ENCODE measurements around the gene ARHGDIA. TPM values are rescaled to one million over a fixed set of nuclear protein-coding genes. Genes with fewer than 3 reads are reported as not detected.

Gene ARHGDIA
- total RNA-seq, 1 donor from 2014 or later, result 161 TPM

DNA sequence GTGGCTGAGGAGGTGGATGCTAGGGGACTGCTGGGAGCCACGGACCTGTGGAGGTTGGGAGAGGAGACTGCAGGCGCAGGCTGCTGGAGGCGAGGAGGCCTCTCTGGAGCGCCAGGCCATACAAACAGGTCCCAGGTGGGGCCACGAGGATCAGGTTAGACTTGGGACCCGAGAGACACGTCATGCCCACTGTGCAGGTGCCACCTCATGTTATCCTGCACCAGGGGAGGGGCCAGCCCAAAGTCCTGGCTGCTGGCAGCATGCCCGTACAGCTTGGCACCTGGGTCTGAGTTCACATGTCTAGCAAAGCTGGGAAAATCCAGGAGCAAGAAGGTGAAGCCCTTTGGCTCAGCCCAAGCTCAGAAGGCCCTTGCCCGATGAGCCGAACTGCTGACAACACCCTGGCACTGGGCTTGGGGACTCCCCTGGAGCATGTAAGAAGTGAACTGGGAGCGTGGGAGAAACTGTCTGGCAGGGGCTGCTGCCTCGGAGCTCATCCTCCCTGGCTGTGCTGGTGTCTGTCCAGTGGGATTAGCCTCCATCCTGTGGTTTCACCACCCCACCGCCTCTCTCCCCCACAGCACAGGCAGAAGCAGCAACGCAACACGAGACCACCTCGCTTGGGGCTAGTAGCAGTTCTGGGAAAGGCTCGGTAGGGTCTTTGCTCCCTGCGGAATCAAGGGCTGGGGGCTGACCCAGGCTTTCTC is 5.3 kb downstream of the ARHGDIA start:
- no peak for DNase-seq (ENCODE audit: low read depth)

DNA sequence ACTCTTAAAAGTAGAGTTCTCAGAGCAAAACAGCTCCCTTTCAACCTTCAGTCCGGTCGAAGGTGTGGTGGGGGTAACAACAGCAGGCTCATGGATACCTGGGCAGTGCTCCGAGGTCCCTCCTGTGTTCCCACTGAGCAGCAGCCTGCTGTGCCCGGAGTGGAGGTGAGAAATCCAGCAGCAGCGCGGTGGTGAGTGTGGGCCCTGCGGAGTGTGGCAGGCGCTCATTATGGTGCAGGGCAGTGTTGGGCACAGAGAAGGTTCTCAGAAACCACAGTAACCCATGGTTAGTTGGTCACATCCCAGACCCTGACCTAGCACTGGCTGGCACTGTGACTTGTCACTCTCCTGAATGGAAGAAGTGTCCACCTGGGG is 5.8 kb downstream of the ARHGDIA start:
- no peak for DNase-seq (ENCODE audit: low read depth)

DNA sequence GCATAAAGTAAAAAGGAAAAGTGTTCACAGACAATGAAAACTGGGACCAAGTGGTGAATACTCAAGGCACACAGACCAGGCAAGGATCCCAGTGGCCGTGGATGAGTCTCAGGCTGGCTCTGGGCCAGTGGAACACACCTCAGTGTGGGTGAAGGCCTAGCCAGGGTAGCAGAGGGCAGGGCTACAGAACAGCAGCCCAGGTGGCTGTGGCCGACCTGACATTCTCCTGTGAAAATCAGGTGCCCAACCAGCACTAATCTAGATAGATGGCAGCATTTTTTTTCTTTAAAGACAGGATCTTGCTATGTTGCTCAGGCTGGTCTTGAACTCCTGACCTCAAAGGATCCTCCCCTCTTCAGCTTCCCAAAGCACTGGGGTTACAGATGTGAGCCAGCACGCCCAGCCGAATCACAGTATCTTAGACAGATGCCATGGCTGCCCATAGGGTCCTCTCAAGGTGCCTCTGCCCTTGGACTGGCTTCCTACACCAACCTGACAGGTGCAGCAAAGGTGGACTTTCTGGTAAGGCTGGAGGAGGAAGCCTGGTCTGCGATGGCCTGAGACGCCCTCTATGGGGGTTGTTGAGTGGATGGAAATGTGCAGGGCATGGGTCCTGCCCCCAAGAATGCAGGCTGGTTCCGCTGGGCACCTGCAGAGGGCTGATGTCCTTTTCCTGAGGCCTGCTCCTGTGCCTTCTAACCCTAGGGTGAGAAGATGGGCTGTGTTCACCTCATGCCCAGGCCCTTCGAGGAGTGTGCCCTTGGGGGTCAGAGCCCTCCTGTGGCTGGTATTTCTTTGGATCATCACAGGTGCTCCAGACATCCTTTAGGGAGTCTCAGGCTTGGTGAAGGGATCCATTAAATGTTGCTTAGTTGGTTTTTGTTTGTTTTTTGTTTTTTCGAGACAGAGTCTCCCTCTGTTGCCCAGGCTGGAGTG is 7.0 kb downstream of the ARHGDIA start:
- DNase-seq (ENCODE audit: low read depth), result no peak

DNA sequence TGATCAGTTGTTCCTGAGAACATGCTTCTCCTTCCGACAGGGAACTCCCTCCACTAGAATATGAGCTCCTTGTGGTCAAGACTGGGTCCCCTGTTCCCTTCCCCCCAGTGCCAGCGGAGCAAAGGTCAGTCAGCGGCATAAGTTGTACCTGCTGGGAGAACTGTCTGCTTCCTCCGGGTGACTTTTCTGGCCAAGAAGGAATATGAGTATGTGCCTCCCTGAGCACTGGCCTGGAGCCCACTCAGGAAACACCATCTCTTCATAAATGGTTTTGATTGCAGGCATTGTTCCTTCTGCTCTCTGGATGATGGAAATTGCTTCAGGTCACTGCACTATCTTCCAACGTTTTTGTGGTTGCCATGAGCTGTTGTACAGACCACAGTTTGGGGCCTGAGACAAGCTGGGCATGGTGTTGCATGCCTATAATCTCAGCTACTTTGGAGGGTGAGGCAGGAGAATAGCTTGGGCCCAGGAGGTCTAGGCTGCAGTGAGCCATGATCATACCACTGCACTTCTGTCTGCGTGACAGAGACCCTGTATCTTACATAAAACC is 7.9 kb downstream of the ARHGDIA start:
- no peak for DNase-seq (ENCODE audit: low read depth)

DNA sequence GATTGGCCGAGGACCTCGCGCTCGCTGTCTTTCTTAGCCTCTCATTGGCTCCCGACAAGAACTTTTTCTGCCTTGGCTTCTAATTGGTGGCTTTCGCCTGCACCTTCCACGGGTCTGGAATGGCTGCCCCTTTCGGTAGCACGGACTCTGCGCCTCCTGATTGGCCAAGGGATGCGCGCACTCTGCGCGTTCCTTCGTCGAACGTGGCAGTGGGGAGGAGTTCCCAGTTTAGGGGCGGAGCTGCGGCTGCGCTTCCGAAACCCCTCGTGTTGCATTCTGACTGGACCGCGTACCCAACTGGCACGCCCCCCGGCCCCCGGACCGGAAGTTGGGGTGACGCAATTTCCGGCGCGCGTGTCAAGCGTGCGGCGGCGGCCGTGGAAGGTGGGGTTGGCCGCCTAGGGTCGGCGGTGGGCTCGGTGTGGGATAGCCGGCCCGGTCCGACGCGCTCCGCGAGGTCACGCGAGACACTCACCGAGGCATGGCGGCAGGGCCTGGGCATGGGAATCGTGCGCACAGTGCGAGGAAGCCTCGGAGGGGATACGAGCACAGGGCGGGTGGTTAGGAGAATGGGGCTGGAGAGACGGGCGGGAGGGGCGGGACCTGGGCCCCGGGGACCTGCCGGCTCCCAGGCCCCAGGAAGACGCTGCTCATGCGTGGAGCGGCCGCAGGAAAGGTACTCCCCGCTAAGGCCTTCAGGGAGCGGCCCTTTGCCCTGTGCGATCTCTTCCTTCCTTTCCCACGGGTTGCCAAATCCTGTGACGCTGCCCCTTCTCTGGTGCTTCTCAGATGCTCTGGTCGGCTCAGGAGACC is 10.2 kb downstream of the ARHGDIA start:
- peak; percentile 100 for DNase-seq (ENCODE audit: low read depth)

DNA sequence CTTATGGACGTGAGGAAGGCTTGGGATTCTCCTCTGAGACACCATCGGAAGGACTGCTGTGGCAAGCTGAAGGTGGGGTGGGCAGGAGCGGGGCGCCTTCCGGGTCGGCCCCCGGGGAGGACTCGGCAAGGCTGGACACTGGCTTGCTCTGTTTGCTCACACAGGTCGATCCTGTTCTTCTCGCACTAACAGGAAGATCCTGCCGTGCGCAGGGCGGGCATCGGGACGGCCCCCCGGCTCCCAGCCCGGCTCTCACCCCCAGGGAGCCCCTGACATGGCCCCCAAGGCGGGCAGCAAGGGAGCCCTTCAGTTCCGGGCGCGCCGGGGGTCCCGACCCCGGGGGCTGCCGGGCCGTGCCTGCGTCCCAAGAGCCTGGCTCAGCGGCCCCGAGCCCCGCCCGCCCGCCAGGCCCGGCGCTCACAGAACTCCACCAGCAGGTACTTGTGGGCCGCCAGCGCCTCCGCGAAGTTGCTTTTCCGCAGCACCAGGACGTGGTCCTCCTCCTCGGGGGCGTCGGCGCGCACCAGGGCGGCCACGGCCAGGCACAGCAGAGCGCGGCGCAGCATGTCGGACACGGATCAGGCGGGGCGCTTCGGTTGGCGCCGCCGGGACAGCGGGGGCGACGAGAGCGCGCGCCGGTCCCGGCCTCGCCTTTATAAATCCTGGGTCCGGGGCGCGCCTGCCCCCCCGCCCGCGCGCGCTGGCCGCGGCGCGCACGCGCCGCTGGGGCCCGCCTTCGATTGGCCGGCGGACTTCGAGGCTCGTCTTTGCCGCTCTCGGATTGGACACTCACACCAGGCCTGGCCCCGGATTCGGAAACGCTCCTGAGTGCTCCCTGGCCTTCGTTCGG is 11.0 kb downstream of the ARHGDIA start, which contains the start of gene P4HB:
Gene P4HB (minus strand): TSS at position 630 of the 850 bp plus-strand sequence. CDS start 64 bp downstream, at position 566.
- no peak for DNase-seq (ENCODE audit: low read depth)

DNA sequence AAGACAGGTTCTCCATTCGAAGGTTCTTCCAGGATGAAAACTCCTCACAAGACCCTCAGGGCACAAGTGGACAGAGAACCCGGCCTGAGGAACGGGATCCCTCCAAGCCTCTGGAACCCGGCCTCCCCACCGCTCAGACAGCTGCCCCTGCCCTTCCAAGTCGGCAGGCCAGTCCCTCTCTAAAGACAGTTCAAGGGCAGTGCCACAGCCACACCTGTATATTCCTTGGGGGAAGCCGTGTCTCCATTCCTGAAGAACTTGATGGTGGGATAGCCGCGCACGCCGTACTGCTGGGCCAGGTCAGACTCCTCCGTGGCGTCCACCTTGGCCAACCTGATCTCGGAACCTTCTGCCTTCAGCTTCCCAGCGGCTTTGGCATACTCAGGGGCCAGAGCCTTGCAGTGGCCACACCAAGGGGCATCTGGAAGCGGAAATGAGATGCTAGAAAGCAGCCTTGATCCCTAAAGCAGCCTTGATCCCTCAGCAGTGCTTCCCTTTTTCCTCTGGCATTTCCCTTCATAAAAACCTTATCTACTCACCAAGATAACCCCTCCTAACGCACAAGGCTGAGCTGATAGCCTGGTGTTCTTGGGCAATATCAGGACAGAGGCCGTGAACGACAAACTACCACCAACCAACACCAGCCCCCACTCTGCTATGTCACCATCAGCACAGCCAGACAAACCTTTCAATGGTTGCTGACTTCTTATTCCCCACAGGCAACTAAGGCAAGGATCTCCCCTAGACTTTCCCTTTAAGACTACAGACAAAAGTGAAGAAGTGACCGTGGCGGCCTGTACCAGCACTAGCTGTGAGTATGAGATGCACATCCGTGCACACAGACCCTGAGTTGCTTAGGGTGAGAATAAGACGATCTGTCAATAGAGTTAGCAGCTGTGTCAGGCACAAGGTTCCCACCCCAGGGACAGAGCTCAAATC is 11.9 kb downstream of the ARHGDIA start:
- DNase-seq (ENCODE audit: low read depth), result no peak

DNA sequence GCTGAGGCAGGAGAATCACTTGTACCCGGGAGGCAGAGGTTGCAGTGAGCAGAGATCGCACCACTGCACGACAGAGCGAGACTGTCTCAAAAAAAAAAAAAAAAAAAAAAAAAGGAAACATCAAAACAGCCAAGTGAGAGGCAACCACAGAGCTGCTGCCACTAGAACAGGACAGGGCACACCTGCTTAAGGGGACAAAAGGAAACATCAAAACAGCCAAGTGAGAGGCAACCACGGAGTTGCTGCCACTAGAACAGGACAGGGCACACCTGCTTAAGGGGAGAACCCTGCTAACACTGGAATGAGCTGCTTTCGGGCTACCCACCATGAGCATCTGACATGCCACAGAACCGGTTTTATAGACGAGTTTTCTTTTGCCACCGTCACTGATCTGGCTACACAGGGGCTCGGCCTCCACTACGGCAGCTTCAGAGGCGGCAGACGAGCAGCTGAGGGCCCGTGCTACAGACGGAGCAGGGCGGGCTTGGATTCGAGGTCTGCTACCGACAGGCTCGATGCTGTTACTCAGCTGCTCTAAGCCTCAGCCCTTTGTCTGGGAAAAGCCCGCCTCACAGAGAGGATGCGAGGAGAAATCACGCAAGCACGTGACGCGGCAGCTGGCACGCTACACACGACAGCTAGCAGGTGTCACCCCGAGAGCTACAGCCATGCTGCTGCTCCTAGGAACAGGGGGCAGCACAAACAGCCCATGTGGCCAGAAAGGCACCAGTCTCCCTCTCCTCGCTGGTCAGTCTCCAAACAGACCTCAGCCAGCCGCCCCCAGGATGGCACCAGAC is 12.8 kb downstream of the ARHGDIA start:
- DNase-seq (ENCODE audit: low read depth), result peak; percentile 89

DNA sequence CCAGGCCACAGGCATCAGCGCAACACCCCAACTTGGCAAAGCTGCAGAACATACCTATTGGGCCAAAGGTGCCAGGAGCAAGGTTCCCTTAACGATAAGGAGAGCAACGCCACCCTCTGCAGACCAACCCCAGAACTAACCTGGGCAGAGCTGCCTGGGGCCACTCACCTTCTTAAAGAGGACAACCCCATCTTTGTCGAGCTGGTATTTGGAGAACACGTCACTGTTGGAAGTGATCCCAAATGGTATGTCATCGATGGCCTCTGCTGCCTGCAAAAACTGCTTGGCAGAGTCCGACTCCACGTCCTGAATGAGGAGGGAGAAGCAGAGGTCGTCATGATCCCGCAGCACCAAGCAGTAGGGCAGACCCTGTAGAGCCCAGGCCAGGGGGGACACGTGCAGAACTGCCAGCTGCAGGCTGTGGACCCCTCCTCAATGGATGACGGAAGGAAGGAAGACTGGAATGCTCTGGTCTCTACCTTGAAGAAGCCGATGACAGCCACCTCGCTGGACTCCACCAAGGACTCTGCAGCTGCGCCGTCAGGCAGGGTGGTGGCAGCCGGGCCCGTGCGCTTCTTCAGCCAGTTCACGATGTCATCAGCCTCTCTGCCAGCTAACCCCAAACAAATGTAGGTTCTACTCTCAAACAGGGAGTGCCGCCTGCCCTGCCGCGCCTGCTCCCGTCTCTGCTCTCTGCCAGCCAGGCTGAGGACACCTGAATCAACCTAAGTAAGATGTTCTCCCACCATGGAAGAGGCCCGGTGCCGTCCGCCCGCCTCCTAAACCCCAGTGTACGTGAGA is 16.0 kb downstream of the ARHGDIA start:
- no peak for DNase-seq (ENCODE audit: low read depth)

DNA sequence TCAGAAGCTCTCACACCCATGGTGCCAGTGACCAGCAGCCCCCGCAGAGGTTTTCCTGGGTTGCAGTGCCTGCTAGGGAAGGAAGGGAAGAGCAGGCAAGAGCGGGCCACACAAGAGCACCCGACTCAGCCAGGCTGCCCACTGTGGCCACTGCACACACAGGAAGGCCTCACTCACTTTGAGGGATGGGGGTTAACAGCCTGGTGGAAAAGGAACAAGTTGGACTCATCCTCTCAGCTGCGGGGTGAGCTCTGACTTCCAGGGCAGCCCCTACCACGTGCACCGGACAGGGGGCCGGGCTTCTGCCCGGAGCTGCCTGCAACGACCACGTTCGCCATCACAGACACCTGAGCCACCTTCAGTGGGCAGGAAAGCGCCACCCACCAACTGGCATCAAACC is 18.9 kb downstream of the ARHGDIA start:
- DNase-seq (ENCODE audit: low read depth), result no peak

DNA sequence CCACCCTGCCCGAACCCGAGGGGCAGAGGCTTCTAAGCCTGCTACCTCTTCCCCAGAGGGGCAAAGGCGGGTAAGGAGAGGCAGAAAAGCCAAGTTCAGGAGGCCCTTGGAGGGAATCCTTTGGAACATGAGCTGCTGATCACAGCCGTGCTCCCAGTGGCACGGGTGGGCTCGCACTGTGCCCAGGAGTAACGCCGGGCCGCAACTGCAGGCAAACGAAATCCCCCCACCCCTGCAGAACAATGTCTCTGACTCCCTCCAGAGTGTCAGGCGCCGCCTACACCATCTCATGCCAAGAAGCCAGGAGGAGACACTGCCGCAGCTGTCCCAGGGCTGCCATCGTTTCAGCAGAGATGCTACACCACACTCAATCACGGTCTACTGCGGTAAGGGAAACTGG is 19.7 kb downstream of the ARHGDIA start:
- no peak for DNase-seq (ENCODE audit: low read depth)

DNA sequence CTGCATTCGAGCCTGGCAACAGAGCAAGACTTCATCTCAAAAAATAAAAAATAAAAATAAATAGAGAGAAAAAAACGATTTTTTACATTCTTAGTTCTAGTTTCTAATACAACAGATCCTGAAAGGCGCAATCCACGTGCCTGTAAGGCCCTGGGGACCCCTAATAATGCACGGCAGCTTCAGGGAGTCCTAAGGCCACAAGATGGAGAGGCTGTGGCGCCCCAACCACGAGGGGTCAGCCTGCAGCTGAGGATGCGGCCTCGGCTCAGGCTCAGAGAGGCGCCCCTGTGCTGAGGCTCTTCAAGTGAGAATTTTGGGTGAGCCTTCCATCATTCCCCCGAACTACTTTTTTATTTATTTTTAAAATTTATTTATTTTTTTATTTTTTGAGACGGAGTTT is 21.7 kb downstream of the ARHGDIA start:
- no peak for DNase-seq (ENCODE audit: low read depth)

DNA sequence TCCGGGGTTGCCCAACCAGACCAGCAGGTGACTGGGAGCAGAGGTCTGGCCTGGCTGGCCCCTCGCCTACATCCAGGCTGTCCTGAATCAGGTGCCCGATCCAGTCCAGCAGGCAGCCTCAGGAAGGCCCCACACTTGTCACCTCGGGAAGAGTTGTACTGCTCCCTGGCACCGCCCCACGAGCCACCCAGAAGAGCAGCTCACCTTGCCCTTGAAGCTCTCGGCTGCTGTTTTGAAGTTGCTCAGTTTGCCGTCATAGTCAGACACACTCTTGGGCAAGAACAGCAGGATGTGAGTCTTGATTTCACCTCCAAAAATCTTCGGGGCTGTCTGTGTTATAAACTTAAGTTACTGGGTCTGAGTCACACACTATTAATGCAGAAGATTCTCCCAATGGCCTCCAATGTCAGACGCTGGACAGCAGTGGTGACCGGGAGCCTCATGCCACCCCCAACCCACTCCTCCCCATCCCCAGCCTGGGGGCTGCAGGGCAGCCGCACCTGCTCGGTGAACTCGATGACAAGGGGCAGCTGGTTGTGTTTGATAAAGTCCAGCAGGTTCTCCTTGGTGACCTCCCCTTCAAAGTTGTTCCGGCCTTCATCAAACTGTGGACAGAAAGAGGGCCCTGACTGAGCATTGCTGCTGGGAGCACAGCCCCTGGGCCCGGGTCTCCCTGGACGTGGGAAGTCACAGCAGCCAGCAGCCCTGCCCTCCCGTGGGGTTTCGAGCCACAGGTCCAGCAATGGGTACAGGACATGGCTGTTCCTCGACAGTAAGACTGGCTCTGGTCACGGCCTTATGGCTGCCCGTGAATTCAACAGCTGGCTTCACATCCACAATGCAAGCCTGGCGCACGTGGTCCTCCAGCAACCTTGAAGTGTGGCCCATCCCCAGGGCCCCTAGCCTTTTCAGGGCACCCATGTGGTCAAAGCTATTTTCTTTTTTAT is 24.1 kb downstream of the ARHGDIA start:
- no peak for DNase-seq (ENCODE audit: low read depth)

DNA sequence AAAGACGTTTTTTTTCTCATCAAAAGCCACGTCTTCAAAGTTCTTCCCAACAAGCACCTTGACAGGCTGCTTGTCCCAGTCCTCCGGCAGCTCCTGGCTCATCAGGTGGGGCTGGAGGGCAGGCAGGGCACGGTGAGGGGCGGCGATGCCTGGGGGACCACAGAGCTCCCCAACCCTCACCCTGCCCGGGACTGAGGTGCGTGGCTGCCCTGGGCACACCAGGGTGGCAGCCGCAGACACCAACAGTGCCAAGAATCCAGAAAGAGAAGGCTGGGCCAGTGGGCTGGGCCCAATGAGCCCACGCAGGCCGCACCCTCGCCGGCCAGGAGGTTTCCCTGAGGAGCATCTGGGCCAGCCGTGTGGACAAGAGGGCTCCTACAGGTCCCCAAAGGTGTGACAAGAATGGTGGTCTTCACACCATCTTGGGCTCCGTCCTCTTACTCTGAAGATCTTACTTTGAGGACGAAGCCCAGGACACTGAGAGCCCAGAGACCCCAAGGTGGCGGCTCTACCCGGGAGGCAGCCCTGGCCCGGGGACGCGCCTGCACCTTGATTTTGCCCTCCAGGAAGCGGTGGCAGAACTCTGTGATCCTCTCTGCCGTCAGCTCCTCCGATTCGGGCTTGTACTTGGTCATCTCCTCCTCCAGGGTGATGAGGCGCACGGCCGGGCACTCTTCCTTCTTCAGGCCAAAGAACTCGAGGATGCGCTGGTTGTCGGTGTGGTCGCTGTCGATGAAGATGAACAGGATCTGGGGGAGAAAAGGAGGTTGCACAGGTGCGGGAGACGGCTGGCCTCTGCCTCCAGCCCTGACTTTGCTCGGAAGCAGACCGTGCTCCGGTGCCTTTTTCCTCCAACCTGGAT is 25.0 kb downstream of the ARHGDIA start:
- DNase-seq (ENCODE audit: low read depth), result no peak

DNA sequence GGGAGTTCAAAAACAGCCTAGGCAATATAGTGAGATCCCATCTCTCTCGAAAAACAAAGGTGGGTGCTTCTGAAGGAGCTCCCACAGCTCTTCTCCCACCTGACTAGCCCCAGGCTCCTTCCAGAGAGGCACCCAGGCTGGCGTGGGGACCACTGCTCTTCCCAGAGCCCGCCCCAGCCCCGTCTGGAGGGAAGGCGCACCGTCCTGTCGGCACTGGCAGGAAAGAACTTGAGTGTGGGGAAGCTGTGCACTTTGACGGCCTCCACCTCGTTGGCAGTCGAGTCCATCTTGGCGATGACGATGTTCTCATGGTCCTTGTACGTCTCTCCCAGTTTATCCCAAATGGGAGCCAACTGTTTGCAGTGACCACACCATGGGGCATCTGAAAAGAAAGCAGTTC is 25.8 kb downstream of the ARHGDIA start:
- DNase-seq (ENCODE audit: low read depth), result no peak

Data from myocyte (in vitro differentiated cells).